ENCODE data around the gene NPRL2. TPM values are rescaled to one million over a fixed set of nuclear protein-coding genes. Genes with fewer than 3 reads are reported as not detected.

Gene NPRL2
- total and polyA plus RNA-seq, 3 donors from 2014 or later, result 26.9 to 29.2 (median 28.0) TPM

- Histone ChIP-seq H3K4me1 (peaks cover 6% of the 10 kb centered on the region), H3K9me3 (no peaks in the 10 kb centered on the region), H3K27ac (no peak overlapping the region), H3K4me3 (no peak overlapping the region), H3K27me3 (no peaks in the 10 kb centered on the region), H3K36me3 (ENCODE audit: low read depth, missing control alignments) (no peaks in the 10 kb centered on the region)
- no peak for DNase-seq
- peak in 1 of 3 experiments; percentile 25 for TF ChIP-seq CTCF (IDR thresholded peaks at IDR 0.05)
- no peak for TF ChIP-seq POLR2A (IDR thresholded peaks at IDR 0.05)
- intact Hi-C loops (cut with DNase I; ENCODE audit: low total_unique reads), result no loop called here
- WGBS, 2 donors, result 79 to 82% methylated on average over 20 to 24 of the region's 25 CpGs
Measured at GRCh38 chr3:50388016-50388719, 37.6 kb upstream of the NPRL2 start.

GRCh38 chr3:50385754-50386153 lies 35.2 kb upstream of the NPRL2 start:
- Histone ChIP-seq H3K4me1 (peaks cover 9% of the 10 kb centered on the region), H3K27ac (no peak overlapping the region), H3K27me3 (no peaks in the 10 kb centered on the region), H3K36me3 (ENCODE audit: low read depth, missing control alignments) (no peaks in the 10 kb centered on the region), H3K9me3 (no peaks in the 10 kb centered on the region), H3K4me3 (no peak overlapping the region)
- intact Hi-C loops (cut with DNase I; ENCODE audit: low total_unique reads), result no loop called here
- no peak for DNase-seq
- 70 to 82% methylated on average over 13 of the region's 13 CpGs for WGBS, 2 donors
- TF ChIP-seq POLR2A (IDR thresholded peaks at IDR 0.05), result no peak

GRCh38 chr3:50383750-50384149 lies 33.2 kb upstream of the NPRL2 start:
- H3K9me3 ChIP-seq, result no peaks in the 10 kb centered on the region
- no peak overlapping the region for H3K4me3 ChIP-seq
- H3K27ac ChIP-seq, result no peak overlapping the region
- no peaks in the 10 kb centered on the region for H3K36me3 ChIP-seq (ENCODE audit: low read depth, missing control alignments)
- no peaks in the 10 kb centered on the region for H3K27me3 ChIP-seq
- intact Hi-C loops (cut with DNase I; ENCODE audit: low total_unique reads), result no loop called here
- DNase-seq, result no peak
- WGBS, 2 donors, result 80 to 91% methylated on average over 3 to 6 of the region's 6 CpGs
- peaks cover 8% of the 10 kb centered on the region for H3K4me1 ChIP-seq
- TF ChIP-seq POLR2A (IDR thresholded peaks at IDR 0.05) (no peak), CTCF (IDR thresholded peaks at IDR 0.05) (no peak)

- peaks cover 8% of the 10 kb centered on the region for H3K4me1 ChIP-seq
- 81 to 85% methylated on average over 12 of the region's 12 CpGs for WGBS, 2 donors
- no peaks in the 10 kb centered on the region for H3K27me3 ChIP-seq
- no peak for DNase-seq
- TF ChIP-seq POLR2A (IDR thresholded peaks at IDR 0.05) (no peak), CTCF (IDR thresholded peaks at IDR 0.05) (no peak)
- no peaks in the 10 kb centered on the region for H3K36me3 ChIP-seq (ENCODE audit: low read depth, missing control alignments)
- H3K9me3 ChIP-seq, result no peaks in the 10 kb centered on the region
- H3K27ac ChIP-seq, result peak overlapping the region; percentile 41 to 57
- intact Hi-C loops (cut with DNase I; ENCODE audit: low total_unique reads), result no loop called here
- no peak overlapping the region for H3K4me3 ChIP-seq
Measured at GRCh38 chr3:50382722-50383121, 32.1 kb upstream of the NPRL2 start.

- intact Hi-C loops (cut with DNase I; ENCODE audit: low total_unique reads), result no loop called here
- H3K4me3 ChIP-seq, result no peak overlapping the region
- no peaks in the 10 kb centered on the region for H3K27me3 ChIP-seq
- peaks cover 8% of the 10 kb centered on the region for H3K4me1 ChIP-seq
- WGBS, 2 donors, result 87 to 97% methylated on average over 3 to 4 of the region's 4 CpGs
- no peak for TF ChIP-seq POLR2A (IDR thresholded peaks at IDR 0.05)
- TF ChIP-seq CTCF (IDR thresholded peaks at IDR 0.05), result no peak
- no peaks in the 10 kb centered on the region for H3K9me3 ChIP-seq
- no peaks in the 10 kb centered on the region for H3K36me3 ChIP-seq (ENCODE audit: low read depth, missing control alignments)
- DNase-seq, result no peak
- no peak overlapping the region for H3K27ac ChIP-seq
Measured at GRCh38 chr3:50381383-50381782, 30.8 kb upstream of the NPRL2 start.
